ENCODE results near the gene PGAM2.
"Not testable (repeated sequence)": the region's sequence is repeated elsewhere in the genome, so short reads cannot be mapped to it uniquely, and the experiment has no call there.

PGAM2 gene

DNA sequence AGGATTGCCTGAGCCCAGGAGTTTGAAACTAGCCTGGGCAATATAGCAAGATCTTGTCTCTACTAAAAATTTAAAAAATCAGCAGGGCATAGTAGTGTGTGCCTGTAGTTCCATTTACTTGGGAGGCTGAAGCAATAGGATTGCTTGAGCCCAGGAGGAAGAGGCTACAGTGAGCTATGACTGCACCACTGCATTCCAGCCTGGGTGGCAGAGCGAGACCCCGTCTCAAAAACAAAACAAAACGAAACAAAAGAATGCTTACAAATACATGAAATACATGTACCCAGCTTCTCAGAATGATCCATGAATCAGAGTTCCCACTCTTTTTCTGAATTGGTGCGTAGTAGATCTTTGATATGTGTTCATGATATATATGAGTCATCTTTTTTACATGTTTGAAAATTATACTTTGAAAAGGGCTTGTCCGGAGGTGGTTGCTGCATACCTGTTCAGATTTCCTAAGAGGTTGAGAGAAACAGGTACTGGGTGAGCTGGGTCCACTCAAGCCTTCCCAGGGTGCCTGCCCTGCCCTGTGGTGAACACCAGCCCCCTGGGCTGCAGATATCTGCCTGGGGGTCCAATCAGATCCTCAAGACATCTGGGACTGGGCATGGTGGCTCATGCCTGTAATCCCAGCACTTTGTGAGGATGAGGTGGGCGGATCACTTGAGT is 42.4 kb downstream of the PGAM2 start:
- not testable (repeated sequence) for H3K9me3 Mint-ChIP-seq; H3K27me3 Mint-ChIP-seq (ENCODE audit: low read depth); H3K27ac Mint-ChIP-seq; H3K36me3 Mint-ChIP-seq (ENCODE audit: low read depth); H3K4me3 Mint-ChIP-seq
- peaks cover 14% of the 10 kb centered on the region for H3K4me1 Mint-ChIP-seq (ENCODE audit: low read depth)

DNA sequence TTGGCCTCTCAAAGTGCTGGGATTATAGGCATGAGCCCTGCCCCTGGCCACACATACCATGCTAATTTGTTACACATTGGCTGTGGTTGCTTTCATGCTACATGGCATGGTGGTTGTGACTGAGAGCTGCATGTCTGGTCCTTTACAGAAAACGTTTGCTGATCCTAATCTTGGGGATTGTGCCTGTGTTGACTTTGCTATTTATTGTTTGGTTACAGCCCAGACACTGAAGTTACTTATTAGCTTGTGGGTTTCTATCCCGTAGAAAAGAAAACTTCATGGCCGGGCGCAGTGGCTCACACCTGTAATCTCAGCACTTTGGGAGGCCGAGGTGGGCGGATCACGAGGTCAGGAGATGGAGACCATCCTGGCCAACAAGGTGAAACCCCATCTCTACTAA is 43.3 kb downstream of the PGAM2 start:
- peaks cover 14% of the 10 kb centered on the region for H3K4me1 Mint-ChIP-seq (ENCODE audit: low read depth)
- H3K9me3 Mint-ChIP-seq; H3K4me3 Mint-ChIP-seq; H3K36me3 Mint-ChIP-seq (ENCODE audit: low read depth); H3K27ac Mint-ChIP-seq; H3K27me3 Mint-ChIP-seq (ENCODE audit: low read depth): not testable (repeated sequence)

- H3K9me3 Mint-ChIP-seq; H3K4me3 Mint-ChIP-seq; H3K27me3 Mint-ChIP-seq (ENCODE audit: low read depth); H3K36me3 Mint-ChIP-seq (ENCODE audit: low read depth); H3K27ac Mint-ChIP-seq: not testable (repeated sequence)
- H3K4me1 Mint-ChIP-seq (ENCODE audit: low read depth), result peaks cover 14% of the 10 kb centered on the region
Observed at GRCh38 chr7:44019825-44020224, 45.5 kb downstream of the PGAM2 start.

DNA sequence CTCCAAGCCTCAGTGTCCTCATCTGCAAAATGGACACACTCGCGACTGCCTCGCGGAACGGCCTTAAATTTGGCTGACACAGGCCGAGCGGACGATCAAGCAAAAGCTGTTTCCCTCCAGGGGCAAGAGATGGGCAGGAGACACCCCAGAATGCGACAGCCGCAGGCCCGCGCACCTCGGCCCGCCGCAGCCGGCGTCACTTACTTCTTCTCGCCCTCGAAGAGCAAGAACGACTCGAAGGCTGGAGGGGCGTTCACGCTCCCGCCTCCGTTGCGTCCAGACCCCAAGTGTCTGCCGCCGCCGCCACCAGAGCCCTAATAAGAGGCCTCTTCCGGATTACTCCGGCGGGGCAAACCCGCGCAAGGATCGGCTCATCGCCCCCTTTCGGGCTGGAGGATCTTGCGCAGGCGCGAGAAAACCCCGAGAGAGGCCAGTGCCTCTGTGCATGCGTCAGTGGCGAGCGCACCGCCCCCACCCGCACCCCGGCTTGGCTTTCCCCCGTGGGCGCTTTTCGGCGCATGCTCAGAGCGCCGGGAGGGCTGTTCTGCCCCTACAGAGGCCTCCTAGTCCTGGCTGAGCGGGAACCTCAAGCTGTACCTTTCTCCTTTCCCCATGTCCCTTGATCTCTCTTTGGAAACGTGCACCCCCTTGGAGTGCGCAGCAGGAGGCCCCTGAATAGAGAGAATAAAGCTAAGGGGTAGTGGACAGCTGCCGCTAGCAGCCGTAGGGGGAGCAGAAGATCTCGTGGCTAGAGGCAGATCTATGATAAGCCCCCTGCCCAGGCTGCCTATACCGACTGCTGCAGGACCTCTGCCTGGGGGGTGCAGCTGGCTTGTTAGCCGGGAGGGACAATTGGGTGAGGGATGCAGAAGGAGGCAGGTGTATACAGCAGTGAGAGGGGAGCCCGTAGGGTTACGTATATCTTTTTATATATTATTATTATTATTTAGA is 46.2 kb downstream of the PGAM2 start:
- H3K4me3 Mint-ChIP-seq, result peak overlapping the region; percentile 86
- peaks cover 14% of the 10 kb centered on the region for H3K4me1 Mint-ChIP-seq (ENCODE audit: low read depth)
- not testable (repeated sequence) for H3K9me3 Mint-ChIP-seq; H3K27me3 Mint-ChIP-seq (ENCODE audit: low read depth); H3K36me3 Mint-ChIP-seq (ENCODE audit: low read depth)
- peak overlapping the region; percentile 89 for H3K27ac Mint-ChIP-seq

DNA sequence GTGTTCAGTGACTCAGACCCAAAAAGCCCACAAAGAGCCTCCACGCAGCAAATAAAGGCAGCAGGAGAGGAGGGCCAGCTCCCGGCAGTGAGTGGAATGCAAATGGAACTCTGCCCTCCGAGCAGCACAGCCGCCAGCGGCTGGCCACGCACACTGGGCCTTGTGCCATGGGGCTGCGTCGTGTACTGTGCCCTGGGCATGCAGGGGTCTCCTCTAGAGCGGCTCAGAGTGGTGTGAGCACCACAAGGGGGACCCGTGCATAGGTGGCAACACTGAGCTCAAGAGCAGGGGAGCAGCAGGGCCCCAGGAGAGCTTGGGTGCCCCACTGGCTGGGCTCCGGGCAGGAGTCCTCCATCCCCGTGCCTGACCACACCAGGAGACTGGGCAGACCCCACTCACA is 50.3 kb downstream of the PGAM2 start:
- H3K36me3 Mint-ChIP-seq (ENCODE audit: low read depth); H3K9me3 Mint-ChIP-seq; H3K27me3 Mint-ChIP-seq (ENCODE audit: low read depth); H3K4me3 Mint-ChIP-seq; H3K27ac Mint-ChIP-seq; H3K4me1 Mint-ChIP-seq (ENCODE audit: low read depth): not testable (repeated sequence)

All from T-helper 1 cell treated with Interleukin-12 subunit alpha and Interleukin-12 subunit beta and Interleukin-4 antibody, amounts not matched to agents 30 μg/mL and 1 μg/mL, for 36 hours (primary cell).